ENCODE measurements around the gene SFMBT1. TPM values are rescaled to one million over a fixed set of nuclear protein-coding genes. Genes with fewer than 3 reads are reported as not detected.

SFMBT1 gene
- total and polyA plus RNA-seq, 12 donors: 3.1 to 19.1 (median 16.3) TPM

DNA sequence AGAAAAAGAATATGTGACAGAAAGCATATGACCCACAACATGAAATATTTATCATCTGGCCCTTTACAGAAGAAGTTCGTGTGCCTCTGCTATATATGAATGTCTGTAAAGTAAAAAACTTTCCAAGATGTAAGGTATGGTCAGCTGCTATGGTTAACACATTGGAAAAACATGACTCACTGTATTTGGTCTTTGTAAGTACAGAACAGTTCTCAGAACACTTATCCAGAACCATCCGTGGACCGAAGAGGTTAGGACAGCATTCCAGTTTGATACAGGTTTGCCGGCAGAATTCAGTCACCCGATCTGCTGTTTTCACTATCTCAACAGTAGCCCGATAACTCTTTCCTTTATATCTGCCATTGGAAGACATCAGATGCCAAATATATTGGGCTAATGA is 135.1 kb downstream of the SFMBT1 start:
- Histone ChIP-seq H3K4me3 (no peak overlapping the region), H3K36me3 (peaks cover 0 to 90% (median 13%) of the 10 kb centered on the region in 9 donors), H3K27me3 (no peaks in the 10 kb centered on the region), H3K9me3 (no peaks in the 10 kb centered on the region), H3K27ac (no peak overlapping the region), H3K4me1 (peaks cover 0 to 14% (median 0%) of the 10 kb centered on the region in 9 donors)
- ATAC-seq: no peak
- TF ChIP-seq, protein P1, sequence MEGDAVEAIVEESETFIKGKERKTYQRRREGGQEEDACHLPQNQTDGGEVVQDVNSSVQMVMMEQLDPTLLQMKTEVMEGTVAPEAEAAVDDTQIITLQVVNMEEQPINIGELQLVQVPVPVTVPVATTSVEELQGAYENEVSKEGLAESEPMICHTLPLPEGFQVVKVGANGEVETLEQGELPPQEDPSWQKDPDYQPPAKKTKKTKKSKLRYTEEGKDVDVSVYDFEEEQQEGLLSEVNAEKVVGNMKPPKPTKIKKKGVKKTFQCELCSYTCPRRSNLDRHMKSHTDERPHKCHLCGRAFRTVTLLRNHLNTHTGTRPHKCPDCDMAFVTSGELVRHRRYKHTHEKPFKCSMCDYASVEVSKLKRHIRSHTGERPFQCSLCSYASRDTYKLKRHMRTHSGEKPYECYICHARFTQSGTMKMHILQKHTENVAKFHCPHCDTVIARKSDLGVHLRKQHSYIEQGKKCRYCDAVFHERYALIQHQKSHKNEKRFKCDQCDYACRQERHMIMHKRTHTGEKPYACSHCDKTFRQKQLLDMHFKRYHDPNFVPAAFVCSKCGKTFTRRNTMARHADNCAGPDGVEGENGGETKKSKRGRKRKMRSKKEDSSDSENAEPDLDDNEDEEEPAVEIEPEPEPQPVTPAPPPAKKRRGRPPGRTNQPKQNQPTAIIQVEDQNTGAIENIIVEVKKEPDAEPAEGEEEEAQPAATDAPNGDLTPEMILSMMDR (IDR thresholded peaks at IDR 0.05): no peak
- intact Hi-C loops (cut with DNase I): no loop called here
- 90 to 94% methylated on average over 6 of the region's 6 CpGs for WGBS, 2 donors
- DNase-seq: no peak

DNA sequence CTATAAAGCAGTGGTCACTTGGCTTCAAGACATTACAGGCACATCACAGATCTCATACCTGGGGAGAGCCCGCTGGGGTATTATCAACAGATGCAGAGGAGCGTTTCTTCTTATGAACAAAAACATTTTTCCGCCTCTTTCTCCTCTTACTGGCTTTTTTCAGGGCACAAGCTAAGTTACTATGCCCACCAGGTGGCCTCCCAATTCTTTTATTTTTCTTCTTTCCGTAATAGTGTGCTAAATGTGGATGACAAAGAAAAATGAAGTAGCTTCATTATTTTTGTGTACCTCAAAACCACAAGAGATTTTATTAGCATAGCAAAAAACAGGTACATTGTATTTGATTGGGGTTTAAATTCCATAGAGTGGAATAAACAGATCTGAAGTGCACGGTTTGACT is 138.4 kb downstream of the SFMBT1 start:
- DNase-seq: no peak
- Histone ChIP-seq H3K9me3 (no peaks in the 10 kb centered on the region), H3K4me3 (no peak overlapping the region), H3K27me3 (no peaks in the 10 kb centered on the region), H3K27ac (no peak overlapping the region), H3K36me3 (peaks cover 0 to 95% (median 20%) of the 10 kb centered on the region in 9 donors), H3K4me1 (no peaks in the 10 kb centered on the region)
- WGBS, 2 donors: 91 to 95% methylated on average over 5 of the region's 5 CpGs
- intact Hi-C loops (cut with DNase I): no loop called here
- no peak for ATAC-seq
- TF ChIP-seq, protein P1 (IDR thresholded peaks at IDR 0.05): no peak

DNA sequence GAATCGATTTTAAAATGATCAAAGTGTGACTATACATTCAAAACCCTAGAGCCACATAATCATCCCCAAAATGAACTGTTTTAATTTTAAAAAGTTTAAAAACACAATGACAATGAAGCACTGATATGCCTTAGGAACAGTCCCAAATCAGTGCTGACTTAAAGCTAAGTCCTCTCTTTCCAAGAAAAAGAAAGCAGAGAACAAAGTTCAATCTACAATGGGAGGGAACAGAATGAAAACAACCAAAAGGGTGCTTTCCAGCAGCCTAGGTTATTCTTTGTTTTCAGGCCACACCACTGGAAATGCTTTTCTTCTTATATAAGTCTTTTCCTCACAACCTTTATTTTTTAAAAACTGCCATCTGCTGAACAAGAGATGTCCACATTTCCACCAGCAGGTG is 141.3 kb downstream of the SFMBT1 start:
- intact Hi-C loops (cut with DNase I): no loop called here

DNA sequence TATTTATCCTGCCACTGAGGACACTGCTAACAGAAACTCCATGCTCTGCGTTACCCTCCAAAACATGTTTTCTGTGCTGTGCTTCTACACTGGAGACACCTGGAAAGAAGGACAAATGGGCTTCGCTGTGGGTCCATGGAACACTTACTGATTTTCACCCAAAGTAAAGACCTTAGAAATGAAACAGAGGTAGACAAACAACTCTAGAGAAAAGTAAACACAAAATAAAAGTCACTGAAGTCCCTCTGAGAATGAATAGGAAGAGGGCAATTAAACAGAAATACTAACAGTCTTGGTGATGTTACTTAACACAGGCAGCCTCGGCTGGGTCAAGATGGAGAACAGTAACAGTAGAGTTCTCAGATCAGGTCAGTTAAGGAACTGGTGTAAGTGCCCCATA is 141.9 kb downstream of the SFMBT1 start:
- no peak for ATAC-seq
- Histone ChIP-seq H3K27ac (no peak overlapping the region), H3K4me1 (no peaks in the 10 kb centered on the region), H3K4me3 (no peak overlapping the region), H3K27me3 (no peaks in the 10 kb centered on the region), H3K36me3 (peaks cover 0 to 63% (median 18%) of the 10 kb centered on the region in 9 donors), H3K9me3 (no peaks in the 10 kb centered on the region)
- intact Hi-C loops (cut with DNase I): no loop called here
- WGBS, 2 donors: 97% methylated on average over 3 of the region's 3 CpGs
- TF ChIP-seq, protein P1 (IDR thresholded peaks at IDR 0.05): no peak
- no peak for DNase-seq

More for the DNA sequence above, 141.3 kb downstream of the SFMBT1 start:
- Histone ChIP-seq H3K27me3 (no peaks in the 10 kb centered on the region), H3K27ac (no peak overlapping the region), H3K9me3 (no peaks in the 10 kb centered on the region), H3K36me3 (peaks cover 0 to 68% (median 18%) of the 10 kb centered on the region in 9 donors), H3K4me1 (no peaks in the 10 kb centered on the region), H3K4me3 (no peak overlapping the region)
- TF ChIP-seq, protein P1 (IDR thresholded peaks at IDR 0.05): no peak
- no peak for ATAC-seq
- DNase-seq: no peak
- WGBS, 2 donors: 85 to 96% methylated on average over 1 of the region's 1 CpG

Measured in heart right ventricle (tissue), 16 donors.